ENCODE measurements around the gene HOXC12. TPM values are rescaled to one million over a fixed set of nuclear protein-coding genes. Genes with fewer than 3 reads are reported as not detected.
A peak's percentile ranks its signal among the peaks of the same experiment; 100 is the strongest.

HOXC12 gene
- total and polyA plus RNA-seq, 11 donors = not detected

GRCh38 chr12:53938326-53939140, 16.2 kb upstream of the HOXC12 start, which contains the start of gene HOXC13:
TSS of gene HOXC13 (plus strand) at chr12:53938831. CDS start at chr12:53938907, 76 bp downstream.
- peak in 2 of 4 donors; percentile 24 to 25 for ATAC-seq
- DNase-seq = no peak
- Histone ChIP-seq H3K36me3 (no peaks in the 10 kb centered on the region), H3K27ac (no peak within 1 kb of the TSS), H3K4me1 (peaks cover 0 to 25% (median 0%) of the 10 kb centered on the region in 12 donors), H3K27me3 (peaks cover 62 to 100% (median 97%) of the 10 kb centered on the region in 9 donors), H3K9me3 (no peaks in the 10 kb centered on the region), H3K4me3 (no peak within 1 kb of the TSS)
- intact Hi-C loops (cut with DNase I) = no loop called here
- WGBS, 4 donors = 2 to 3% (median 3%) methylated on average over 50 to 56 of the region's 56 CpGs
- no peak for TF ChIP-seq CTCF (IDR thresholded peaks at IDR 0.05)
- TF ChIP-seq POLR2A (IDR thresholded peaks at IDR 0.05) = no peak

- no peak for TF ChIP-seq CTCF (IDR thresholded peaks at IDR 0.05)
- TF ChIP-seq POLR2A (IDR thresholded peaks at IDR 0.05) = no peak
- Histone ChIP-seq H3K4me3 (no peak overlapping the region), H3K27me3 (peaks cover 69 to 100% (median 97%) of the 10 kb centered on the region in 9 donors), H3K27ac (no peak overlapping the region), H3K9me3 (no peaks in the 10 kb centered on the region), H3K4me1 (peaks cover 0 to 25% (median 0%) of the 10 kb centered on the region in 12 donors), H3K36me3 (no peaks in the 10 kb centered on the region)
- no peak for ATAC-seq
- DNase-seq = no peak
- 4 to 7% (median 5%) methylated on average over 43 to 91 of the region's 91 CpGs for WGBS, 4 donors
- intact Hi-C loops (cut with DNase I) = no loop called here
These were observed 15.3 kb upstream of the HOXC12 start for GRCh38 chr12:53939141-53940108.

- peaks cover 80 to 100% (median 97%) of the 10 kb centered on the region in 9 donors for H3K27me3 ChIP-seq
- H3K27ac ChIP-seq = no peak overlapping the region
- peaks cover 0 to 21% (median 0%) of the 10 kb centered on the region in 12 donors for H3K4me1 ChIP-seq
- intact Hi-C loops (cut with DNase I) = no loop called here
- H3K4me3 ChIP-seq = no peak overlapping the region
- no peaks in the 10 kb centered on the region for H3K36me3 ChIP-seq
- no peak for TF ChIP-seq CTCF (IDR thresholded peaks at IDR 0.05)
- TF ChIP-seq POLR2A (IDR thresholded peaks at IDR 0.05) = no peak
- no peaks in the 10 kb centered on the region for H3K9me3 ChIP-seq
- ATAC-seq = no peak
- 6 to 9% (median 7%) methylated on average over 9 of the region's 9 CpGs for WGBS, 4 donors
- no peak for DNase-seq
These were observed 14.2 kb upstream of the HOXC12 start for GRCh38 chr12:53940443-53941014.
